Erythroblast (primary cell): ENCODE measurements around the gene CNDP2.
"Not testable (repeated sequence)": the region's sequence is repeated elsewhere in the genome, so short reads cannot be mapped to it uniquely, and the experiment has no call there.

Experiments used
- GATA1 ChIP-seq: IDR thresholded peaks from 2 replicates; pipeline ENCODE4 v1.6.1; 2011; ENCODE audit warnings: low read depth, mild to moderate bottlenecking, control low read depth, low read length, moderate library complexity
- POLR2A ChIP-seq: IDR thresholded peaks from 2 replicates; pipeline ENCODE4 v1.6.1; 2011; ENCODE audit warnings: mild to moderate bottlenecking, low read length

DNA sequence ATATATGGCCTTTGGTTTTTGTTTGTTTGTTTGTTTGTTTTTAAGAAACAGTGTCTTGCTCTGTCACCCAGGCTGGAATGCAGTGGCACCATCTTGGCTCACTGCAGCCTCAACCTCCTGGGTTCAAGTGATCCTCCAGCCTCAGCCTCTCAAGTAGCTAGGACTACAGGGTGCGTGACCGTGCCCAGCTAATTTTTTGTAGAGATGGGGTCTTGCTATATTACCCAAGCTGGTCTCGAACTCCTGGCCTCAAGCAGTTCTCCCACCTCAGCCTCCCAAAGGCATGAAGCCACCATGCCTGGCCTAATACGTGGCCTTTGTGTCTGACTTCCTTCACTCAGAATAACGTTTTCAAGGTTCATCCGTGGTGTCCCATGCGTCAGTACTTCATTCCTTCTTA lies 28.8 kb downstream of the CNDP2 start:
- TF ChIP-seq POLR2A, GATA1: not testable (repeated sequence)
